Frontal cortex (tissue), 4 donors: ENCODE results near the gene ERC2. TPM values are rescaled to one million over a fixed set of nuclear protein-coding genes. Genes with fewer than 3 reads are reported as not detected.

Experiments used
- DNase-seq, 2 donors: peaks; one replicate each; pipeline ENCODE4 v3.0.0; 2012; ENCODE audit warnings: low spot score in 2 of 2
- FAIRE-seq: peaks from 2 replicates; lab custom pipeline; 2012; peaks lifted over from hg19 to GRCh38; lab: Jason Lieb, UNC
- total RNA-seq: library from RNA; depleted of rRNA; stranded (reverse); fragments of >200 nt; gene quantifications from one replicate; pipeline ENCODE4 v1.2.3, GENCODE V29; 2014
- donor health status: control.
- donor health status: control.
- donor health status: control.

Gene ERC2
- total RNA-seq, 1 donor from 2014 or later, result 77.9 TPM

- no peak for FAIRE-seq
These were observed 265.3 kb downstream of the ERC2 start for GRCh38 chr3:56202997-56203396.

GRCh38 chr3:56201407-56201806 is 266.9 kb downstream of the ERC2 start:
- no peak for DNase-seq
- FAIRE-seq, result no peak

More at GRCh38 chr3:56202997-56203396, 265.3 kb downstream of the ERC2 start:
- DNase-seq, result no peak

- no peak for FAIRE-seq
- DNase-seq, result no peak
These were observed 268.0 kb downstream of the ERC2 start for GRCh38 chr3:56200251-56200650.

- FAIRE-seq, result no peak
These were observed 270.3 kb downstream of the ERC2 start for GRCh38 chr3:56197991-56198390.

GRCh38 chr3:56197259-56197965 is 270.9 kb downstream of the ERC2 start:
- no peak for FAIRE-seq
- DNase-seq, result no peak

More at GRCh38 chr3:56197991-56198390, 270.3 kb downstream of the ERC2 start:
- no peak for DNase-seq

- no peak for FAIRE-seq
- DNase-seq, result no peak
These were observed 271.6 kb downstream of the ERC2 start for GRCh38 chr3:56196700-56197099.

GRCh38 chr3:56193519-56193918 is 274.7 kb downstream of the ERC2 start:
- DNase-seq (no peak), FAIRE-seq (no peak)

GRCh38 chr3:56192001-56192400 is 276.3 kb downstream of the ERC2 start:
- FAIRE-seq, result no peak
- DNase-seq, result no peak

- DNase-seq, result no peak
These were observed 277.4 kb downstream of the ERC2 start for GRCh38 chr3:56190771-56191305.

GRCh38 chr3:56190130-56190529 is 278.1 kb downstream of the ERC2 start:
- FAIRE-seq (no peak), DNase-seq (no peak)

More at GRCh38 chr3:56190771-56191305, 277.4 kb downstream of the ERC2 start:
- no peak for FAIRE-seq

- no peak for FAIRE-seq
- no peak for DNase-seq
These were observed 278.7 kb downstream of the ERC2 start for GRCh38 chr3:56189536-56189935.

GRCh38 chr3:56188201-56188600 is 280.1 kb downstream of the ERC2 start:
- DNase-seq (peak in 1 of 2 donors; percentile 5), FAIRE-seq (no peak)

GRCh38 chr3:56187051-56187450 is 281.2 kb downstream of the ERC2 start:
- FAIRE-seq, result no peak
- no peak for DNase-seq

GRCh38 chr3:56185827-56186226 is 282.4 kb downstream of the ERC2 start:
- FAIRE-seq (no peak), DNase-seq (no peak)

GRCh38 chr3:56183529-56183928 is 284.7 kb downstream of the ERC2 start:
- no peak for FAIRE-seq
- DNase-seq, result no peak

GRCh38 chr3:56180433-56180832 is 287.8 kb downstream of the ERC2 start:
- DNase-seq, result no peak
- FAIRE-seq, result no peak

- FAIRE-seq (no peak), DNase-seq (no peak)
These were observed 294.7 kb downstream of the ERC2 start for GRCh38 chr3:56173601-56174000.

- FAIRE-seq (no peak), DNase-seq (no peak)
These were observed 303.8 kb downstream of the ERC2 start for GRCh38 chr3:56164436-56164835.

GRCh38 chr3:56157693-56158362 is 310.4 kb downstream of the ERC2 start:
- no peak for DNase-seq
- FAIRE-seq, result no peak

GRCh38 chr3:56154297-56154696 is 314.0 kb downstream of the ERC2 start:
- DNase-seq, result no peak
- FAIRE-seq, result no peak

- FAIRE-seq, result no peak
- no peak for DNase-seq
These were observed 320.9 kb downstream of the ERC2 start for GRCh38 chr3:56147354-56147753.
